Natural killer cell treated with Interleukin-12 subunit alpha and Interleukin-12 subunit beta and Interleukin-15 and Interleukin-18, amount 100 ng/mL, for 72 hours (primary cell): Measurements from ENCODE around the gene ADAMTS17. TPM values are rescaled to one million over a fixed set of nuclear protein-coding genes. Genes with fewer than 3 reads are reported as not detected.

ENCODE experiments used
- ATAC-seq, 2 donors: fragments of 150-1000 bp; cut with Tn5 transposase in 1 of 2; sonication (Bioruptor Pico), chemical (Tn5 transposase) in 1 of 2; 2 replicates each; pipeline ENCODE4 v1.10.0; 2021
- DNase-seq: peaks from one replicate; pipeline ENCODE4 v3.0.0; 2022; ENCODE audit warnings: low spot score
- H3K27ac Mint-ChIP-seq, 2 donors: 1 replicate in 1 of 2; 2 replicates in 1 of 2; pipeline ENCODE4 v1.8.0; 2022; ENCODE audit warnings: mixed read lengths in 2 of 2, mild to moderate bottlenecking in 1 of 2, moderate library complexity in 1 of 2
- H3K27me3 Mint-ChIP-seq, 2 donors: 1 replicate in 1 of 2; 2 replicates in 1 of 2; pipeline ENCODE4 v1.8.0; 2022; ENCODE audit warnings: mixed read lengths in 2 of 2
- H3K36me3 Mint-ChIP-seq: one replicate; pipeline ENCODE4 v1.8.0; 2022; ENCODE audit warnings: mixed read lengths
- H3K4me1 Mint-ChIP-seq, 2 donors: 1 replicate in 1 of 2; 2 replicates in 1 of 2; pipeline ENCODE4 v1.8.0; 2022; ENCODE audit warnings: low read depth in 2 of 2, mixed read lengths in 2 of 2, mild to moderate bottlenecking in 1 of 2
- H3K4me3 Mint-ChIP-seq: one replicate; pipeline ENCODE4 v1.8.0; 2022; ENCODE audit warnings: mixed read lengths
- H3K9me3 Mint-ChIP-seq: 2 replicates; pipeline ENCODE4 v1.8.0; 2022; ENCODE audit warnings: mixed read lengths
- total RNA-seq, 2 donors: library from RNA; stranded (reverse); gene quantifications; one replicate each; pipeline ENCODE4 v1.2.3, GENCODE V29; 2022

Gene ADAMTS17
- total RNA-seq, 2 donors from 2014 or later, result 0.31 to 0.59 TPM

DNA sequence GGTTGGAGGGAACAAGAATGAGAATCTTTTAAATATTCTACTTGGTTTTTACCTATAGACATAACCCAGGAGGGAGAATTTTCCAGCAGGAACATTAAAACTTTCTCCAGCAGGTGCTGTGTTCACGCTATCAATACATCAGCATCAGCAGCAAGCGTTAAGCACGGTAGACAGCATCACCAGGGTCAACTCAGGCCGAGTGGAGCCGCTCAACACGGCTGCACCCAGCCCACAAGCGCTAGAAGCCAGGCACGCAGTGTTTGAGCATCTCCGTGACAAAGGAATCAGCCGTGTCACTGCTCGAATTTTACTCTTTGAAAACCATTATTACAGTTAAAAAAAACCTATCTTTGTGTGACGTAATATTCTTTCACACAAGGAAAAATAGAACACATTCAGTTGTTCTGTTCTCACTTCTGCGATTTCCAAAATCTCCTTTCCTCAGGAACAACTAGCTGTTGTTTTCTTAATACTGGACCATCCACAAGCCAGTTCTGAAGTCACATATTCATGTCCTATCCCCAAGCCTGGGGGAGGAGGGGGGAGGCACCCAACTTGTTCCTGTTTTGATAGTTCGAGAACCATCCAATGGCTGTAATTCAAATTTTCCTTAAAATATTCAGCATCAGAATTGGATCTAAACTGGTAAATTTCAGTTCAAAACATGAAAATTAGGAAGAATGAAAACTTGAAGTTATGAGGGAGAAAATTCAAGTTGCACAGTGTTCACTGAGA is 77.9 kb downstream of the ADAMTS17 start:
- H3K4me1 Mint-ChIP-seq, result no peaks in the 10 kb centered on the region
- no peaks in the 10 kb centered on the region for H3K36me3 Mint-ChIP-seq
- DNase-seq, result no peak
- H3K4me3 Mint-ChIP-seq, result no peak overlapping the region
- no peak overlapping the region for H3K27ac Mint-ChIP-seq
- peaks cover 17 to 18% of the 10 kb centered on the region in 2 donors for H3K27me3 Mint-ChIP-seq
- H3K9me3 Mint-ChIP-seq, result no peaks in the 10 kb centered on the region
- no peak for ATAC-seq

DNA sequence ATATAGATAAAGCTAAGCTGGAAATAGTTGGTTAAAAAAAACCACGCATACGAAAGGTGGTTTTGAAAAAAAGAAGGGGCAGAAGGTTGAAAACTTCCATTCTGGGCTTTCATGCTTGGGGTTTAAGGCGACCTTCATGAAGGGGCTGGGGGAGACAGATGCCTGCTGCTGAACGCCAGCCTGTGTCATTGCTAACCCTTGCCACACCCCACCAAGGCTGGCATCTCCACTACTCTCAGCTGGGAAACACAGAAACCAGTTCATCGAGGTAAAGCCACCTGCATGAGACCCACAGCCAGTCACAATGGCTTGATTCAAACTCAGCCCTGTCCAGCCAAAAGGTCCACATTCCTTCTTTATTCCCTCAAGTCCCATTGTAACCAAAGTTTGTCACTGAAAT is 78.7 kb downstream of the ADAMTS17 start:
- Mint-ChIP-seq H3K4me3 (no peak overlapping the region), H3K36me3 (no peaks in the 10 kb centered on the region), H3K9me3 (no peaks in the 10 kb centered on the region), H3K27me3 (peaks cover 11 to 12% of the 10 kb centered on the region in 2 donors), H3K4me1 (no peaks in the 10 kb centered on the region), H3K27ac (no peak overlapping the region)
- DNase-seq (no peak), ATAC-seq (no peak)

DNA sequence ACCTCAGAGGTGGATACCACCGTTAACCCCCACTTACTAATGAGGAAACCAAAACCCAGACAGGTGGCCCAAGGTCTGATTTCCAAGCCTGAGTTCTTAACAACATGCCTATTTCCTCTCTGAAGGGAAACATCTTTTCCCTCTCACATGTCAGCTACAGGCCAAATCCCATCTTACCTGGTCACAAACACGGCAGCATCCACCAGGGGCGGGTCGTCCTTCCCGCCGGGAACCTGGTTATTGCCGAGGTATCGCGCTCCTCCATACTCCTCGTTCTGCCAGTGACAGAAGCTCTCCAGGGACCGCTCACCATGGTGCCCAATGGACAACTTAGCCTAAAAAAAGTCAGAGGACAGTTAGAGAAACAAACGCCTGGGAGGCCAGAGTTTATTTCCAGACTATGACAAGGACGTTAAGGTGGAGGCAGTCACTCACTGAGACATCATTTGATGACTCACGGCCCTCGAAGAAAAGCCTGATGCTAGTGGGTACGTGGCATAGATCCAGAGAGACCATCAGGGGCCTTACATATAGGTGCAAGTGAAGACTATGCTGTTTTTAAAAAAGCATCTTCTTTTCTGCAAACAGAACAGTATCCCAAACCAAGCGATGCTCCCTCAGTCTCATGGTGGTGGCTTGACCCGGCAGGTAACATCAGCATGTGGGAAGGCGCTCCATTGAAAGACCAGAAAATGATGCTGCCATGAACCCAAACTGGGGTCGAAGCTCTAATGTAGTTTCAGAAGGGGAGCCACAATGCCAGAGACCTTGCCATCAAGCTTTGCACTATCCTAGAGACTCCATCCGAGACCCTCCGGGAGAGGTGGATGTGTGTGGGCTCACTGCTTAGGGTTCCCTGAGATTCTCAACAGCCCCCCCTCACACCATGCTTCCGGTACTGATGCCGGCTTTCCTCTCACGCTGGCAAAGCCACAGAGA is 80.2 kb downstream of the ADAMTS17 start:
- peaks cover 6 to 7% of the 10 kb centered on the region in 2 donors for H3K27me3 Mint-ChIP-seq
- H3K27ac Mint-ChIP-seq, result no peak overlapping the region
- no peak overlapping the region for H3K4me3 Mint-ChIP-seq
- H3K36me3 Mint-ChIP-seq, result no peaks in the 10 kb centered on the region
- no peaks in the 10 kb centered on the region for H3K4me1 Mint-ChIP-seq
- H3K9me3 Mint-ChIP-seq, result no peaks in the 10 kb centered on the region
- no peak for DNase-seq
- no peak for ATAC-seq

DNA sequence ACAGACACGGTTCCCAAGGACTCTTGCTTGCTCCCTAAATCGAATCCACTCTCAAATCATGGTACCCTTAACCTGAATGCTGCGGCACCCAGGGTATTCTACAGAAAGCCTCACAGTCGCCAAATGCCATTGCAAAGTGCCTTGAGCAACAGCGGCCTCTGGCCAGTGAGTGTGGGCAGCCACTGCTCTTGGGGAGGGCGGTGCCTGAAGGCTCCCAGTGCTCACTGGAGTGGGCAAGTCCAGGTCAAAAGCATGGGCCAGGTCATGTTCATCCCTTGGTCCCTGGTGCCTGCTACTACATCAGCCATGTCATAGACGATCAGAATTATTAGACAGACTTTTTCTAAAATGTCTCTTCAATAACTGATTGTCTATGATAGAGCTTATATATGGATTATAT is 82.5 kb downstream of the ADAMTS17 start:
- Mint-ChIP-seq H3K36me3 (no peaks in the 10 kb centered on the region), H3K4me3 (no peak overlapping the region), H3K4me1 (peaks cover 0 to 3% of the 10 kb centered on the region in 2 donors), H3K9me3 (no peaks in the 10 kb centered on the region), H3K27ac (no peak overlapping the region), H3K27me3 (peaks cover 6% of the 10 kb centered on the region in 2 donors)
- ATAC-seq, result no peak
- no peak for DNase-seq

DNA sequence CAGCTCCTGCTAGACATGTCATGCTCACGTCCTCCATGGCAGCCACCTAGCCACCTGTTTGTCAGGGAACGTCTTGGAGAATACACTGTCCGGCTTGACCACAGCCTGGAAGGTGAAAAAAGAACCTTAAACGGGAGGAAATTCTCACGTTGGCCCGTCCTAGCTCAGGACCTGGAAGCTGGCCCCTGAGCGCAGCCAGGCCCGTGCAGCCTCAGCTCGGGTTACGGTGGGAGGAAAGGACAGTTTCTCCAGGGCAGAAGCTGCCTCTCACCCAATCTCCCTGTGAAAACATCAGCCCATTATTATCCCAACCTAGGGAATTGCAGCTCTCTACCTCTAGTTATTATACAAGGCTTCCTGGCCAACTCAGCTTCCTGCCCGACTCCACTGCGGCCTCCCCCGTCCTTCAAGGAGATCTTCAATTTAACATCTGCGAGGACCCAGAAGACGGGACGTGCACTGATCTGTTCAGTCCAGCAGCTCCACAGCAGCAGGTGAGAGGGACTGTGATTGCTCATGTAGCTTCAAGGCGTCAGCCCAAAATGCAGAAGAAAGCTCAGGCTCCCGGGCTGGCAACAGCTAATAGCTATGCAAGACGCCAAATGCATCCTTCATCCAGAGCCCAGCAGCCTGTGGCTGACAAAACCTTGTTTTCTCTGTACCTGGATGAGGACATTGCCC is 84.7 kb downstream of the ADAMTS17 start:
- H3K4me3 Mint-ChIP-seq, result no peak overlapping the region

DNA sequence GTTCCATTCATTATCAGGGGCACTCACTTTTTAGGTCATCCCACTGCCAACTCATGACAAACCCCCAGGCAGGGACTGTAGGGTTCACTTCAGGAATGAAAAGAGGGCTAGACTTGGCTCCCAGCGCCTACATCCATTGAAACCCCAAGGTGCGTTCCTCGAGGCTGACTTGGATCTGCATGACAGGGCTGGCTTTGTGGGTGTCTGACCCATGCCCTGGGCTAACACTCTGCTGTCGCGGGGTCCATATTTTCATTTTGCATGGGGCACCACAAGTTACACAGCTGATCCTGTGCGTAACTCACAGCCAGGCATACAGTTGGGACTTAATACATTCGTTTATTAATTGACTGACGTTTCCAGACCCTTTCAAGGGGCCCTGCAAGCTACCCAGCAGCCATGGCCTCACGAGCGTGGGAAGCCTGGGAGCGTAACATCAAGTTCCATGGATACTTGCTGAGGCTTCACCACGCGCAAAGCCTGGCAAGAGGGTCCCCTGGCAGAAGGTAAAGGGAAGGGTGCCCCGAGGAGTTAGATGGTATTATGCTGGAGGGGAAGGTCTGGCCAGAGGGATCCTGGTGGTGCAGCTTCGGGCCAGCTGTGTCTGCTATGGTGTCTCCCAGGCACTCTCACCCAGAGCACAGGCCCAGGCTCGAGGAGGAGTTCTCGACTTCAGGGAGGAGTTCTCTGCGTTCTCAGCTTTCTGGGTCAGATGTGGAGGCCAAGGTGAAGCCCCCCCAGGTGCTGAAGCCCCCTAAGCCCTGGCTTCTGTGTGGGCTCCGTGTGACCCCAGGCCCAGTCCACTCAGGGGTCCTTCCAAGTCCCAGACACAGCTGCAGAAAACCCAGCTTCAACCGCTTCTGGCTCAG is 85.4 kb downstream of the ADAMTS17 start:
- Mint-ChIP-seq H3K27ac (no peak overlapping the region), H3K36me3 (no peaks in the 10 kb centered on the region), H3K9me3 (no peaks in the 10 kb centered on the region), H3K4me3 (no peak overlapping the region), H3K4me1 (peaks cover 0 to 3% of the 10 kb centered on the region in 2 donors), H3K27me3 (peaks cover 0 to 2% of the 10 kb centered on the region in 2 donors)
- ATAC-seq (no peak), DNase-seq (no peak)

More for the DNA sequence above, 84.7 kb downstream of the ADAMTS17 start:
- Mint-ChIP-seq H3K36me3 (no peaks in the 10 kb centered on the region), H3K4me1 (peaks cover 0 to 3% of the 10 kb centered on the region in 2 donors), H3K9me3 (no peaks in the 10 kb centered on the region), H3K27ac (no peak overlapping the region), H3K27me3 (peaks cover 0 to 2% of the 10 kb centered on the region in 2 donors)
- DNase-seq (no peak), ATAC-seq (no peak)

DNA sequence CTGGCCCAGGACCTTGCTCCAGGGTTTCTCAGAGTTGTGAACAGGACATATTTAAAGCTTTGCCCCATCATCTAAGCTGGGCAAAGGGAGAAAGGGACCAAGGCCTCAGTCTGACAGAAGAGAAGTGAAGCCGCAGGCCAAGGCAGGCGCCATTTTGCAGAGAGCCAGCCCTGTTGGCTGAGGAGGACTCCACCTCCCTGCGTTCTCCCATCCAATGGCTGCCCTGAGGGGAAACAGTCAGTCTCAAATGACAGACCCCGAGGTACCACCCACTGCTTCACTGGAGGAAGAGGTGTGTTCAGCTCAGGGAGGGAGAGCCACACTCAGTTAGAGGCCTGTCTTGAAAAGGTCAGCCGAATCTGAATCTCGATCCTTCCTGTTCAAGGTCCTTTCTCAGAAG is 86.1 kb downstream of the ADAMTS17 start:
- DNase-seq (no peak), ATAC-seq (no peak)
- Mint-ChIP-seq H3K36me3 (no peaks in the 10 kb centered on the region), H3K27ac (no peak overlapping the region), H3K27me3 (peaks cover 0 to 2% of the 10 kb centered on the region in 2 donors), H3K9me3 (no peaks in the 10 kb centered on the region), H3K4me3 (no peak overlapping the region), H3K4me1 (peaks cover 0 to 3% of the 10 kb centered on the region in 2 donors)

DNA sequence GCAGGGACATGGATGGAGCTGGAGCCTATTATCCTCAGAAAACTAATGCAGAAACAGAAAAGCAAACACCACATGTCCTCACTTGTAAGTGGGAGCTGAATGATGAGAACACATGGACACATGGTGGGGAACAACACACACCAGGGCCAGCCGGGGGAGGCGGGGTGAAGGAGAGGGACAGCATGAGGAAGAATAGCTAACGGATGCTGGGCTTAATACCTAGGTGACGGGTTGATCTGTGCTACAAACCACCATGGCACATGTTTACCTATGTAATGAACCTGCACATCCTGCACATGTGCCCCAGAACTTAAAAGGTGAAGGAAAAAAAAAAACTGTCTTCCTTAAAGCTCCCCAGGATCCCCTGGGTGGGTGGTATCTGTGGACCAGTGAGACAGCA is 87.1 kb downstream of the ADAMTS17 start:
- Mint-ChIP-seq H3K4me1 (peaks cover 0 to 3% of the 10 kb centered on the region in 2 donors), H3K27ac (no peak overlapping the region), H3K4me3 (no peak overlapping the region), H3K36me3 (no peaks in the 10 kb centered on the region), H3K9me3 (no peaks in the 10 kb centered on the region), H3K27me3 (peaks cover 0 to 2% of the 10 kb centered on the region in 2 donors)
- DNase-seq (no peak), ATAC-seq (no peak)

DNA sequence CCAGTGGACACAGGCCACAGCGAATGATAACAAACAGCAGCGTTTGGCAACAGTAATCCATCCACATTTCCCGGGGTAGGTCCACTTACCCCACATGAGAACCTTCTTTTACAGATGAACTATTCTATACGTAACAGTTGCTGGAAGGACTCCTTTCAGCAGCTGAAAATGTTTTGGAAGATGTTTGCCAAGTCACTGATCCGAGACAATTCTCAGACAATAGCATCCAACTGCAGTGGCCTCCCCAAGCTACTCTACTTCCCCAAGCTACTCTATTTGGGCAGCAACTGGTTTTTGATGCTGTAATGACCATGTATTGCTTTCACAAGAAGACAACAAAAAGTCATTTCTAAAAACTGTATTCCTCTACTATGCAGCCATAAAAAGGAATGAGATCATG is 87.5 kb downstream of the ADAMTS17 start:
- H3K27me3 Mint-ChIP-seq, result peaks cover 0 to 2% of the 10 kb centered on the region in 2 donors
- ATAC-seq, result no peak
- H3K9me3 Mint-ChIP-seq, result no peaks in the 10 kb centered on the region
- peaks cover 0 to 3% of the 10 kb centered on the region in 2 donors for H3K4me1 Mint-ChIP-seq
- no peaks in the 10 kb centered on the region for H3K36me3 Mint-ChIP-seq
- no peak for DNase-seq
- no peak overlapping the region for H3K27ac Mint-ChIP-seq
- H3K4me3 Mint-ChIP-seq, result no peak overlapping the region

DNA sequence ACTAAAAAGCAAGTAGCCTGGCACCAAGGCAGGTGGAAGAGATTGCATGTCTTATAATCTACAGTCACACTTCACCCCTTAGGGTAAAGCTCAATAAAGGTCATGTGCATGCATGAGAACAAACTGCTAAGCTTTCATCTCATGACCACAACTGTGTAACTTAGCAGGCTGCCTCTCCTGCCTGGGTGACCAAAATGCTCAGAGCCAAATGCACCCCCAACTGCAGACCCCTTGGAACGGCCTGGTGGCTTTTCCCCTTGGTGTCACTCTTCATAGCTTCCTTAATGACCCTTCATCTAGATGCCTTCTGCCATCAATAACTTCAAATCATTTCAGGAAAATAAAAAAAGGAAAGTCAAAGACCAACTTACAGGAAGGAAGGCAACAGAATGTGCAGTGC is 88.1 kb downstream of the ADAMTS17 start:
- H3K4me1 Mint-ChIP-seq, result peaks cover 0 to 3% of the 10 kb centered on the region in 2 donors
- no peaks in the 10 kb centered on the region for H3K36me3 Mint-ChIP-seq
- DNase-seq, result no peak
- H3K9me3 Mint-ChIP-seq, result no peaks in the 10 kb centered on the region
- peaks cover 0 to 2% of the 10 kb centered on the region in 2 donors for H3K27me3 Mint-ChIP-seq
- H3K27ac Mint-ChIP-seq, result no peak overlapping the region
- ATAC-seq, result no peak
- no peak overlapping the region for H3K4me3 Mint-ChIP-seq

DNA sequence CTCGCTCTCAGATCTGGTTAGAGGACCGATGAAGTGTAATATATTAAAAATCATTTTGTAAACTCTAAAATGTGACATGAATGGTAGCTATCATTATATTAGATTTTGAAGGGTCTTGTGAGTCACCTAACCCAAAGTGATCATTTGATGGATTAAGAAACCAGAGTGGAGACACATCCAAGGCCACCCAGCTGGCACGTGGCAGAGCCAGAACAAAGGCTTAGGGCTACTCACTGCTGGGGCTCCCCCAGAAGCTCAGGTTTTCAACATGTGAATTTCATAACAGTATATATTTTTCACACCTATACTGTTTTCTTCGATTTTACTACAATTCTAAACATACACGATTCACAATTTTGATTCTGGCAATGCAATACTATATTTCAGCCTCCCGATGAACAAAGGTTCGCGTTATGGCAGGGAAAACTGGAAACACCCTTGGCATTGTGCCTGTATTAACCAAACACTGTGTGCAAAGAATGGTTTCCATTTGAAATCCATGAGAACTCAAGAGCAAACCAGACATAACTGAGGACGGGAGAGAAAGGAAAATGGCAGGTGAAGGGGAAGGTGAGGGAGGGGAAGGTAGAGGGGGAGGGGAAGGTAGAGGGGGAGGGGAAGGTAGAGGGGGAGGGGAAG is 88.9 kb downstream of the ADAMTS17 start:
- H3K4me3 Mint-ChIP-seq, result no peak overlapping the region
- H3K9me3 Mint-ChIP-seq, result no peaks in the 10 kb centered on the region
- DNase-seq (no peak), ATAC-seq (no peak)
- peaks cover 0 to 2% of the 10 kb centered on the region in 2 donors for H3K27me3 Mint-ChIP-seq
- no peak overlapping the region for H3K27ac Mint-ChIP-seq
- H3K4me1 Mint-ChIP-seq, result peaks cover 0 to 3% of the 10 kb centered on the region in 2 donors
- H3K36me3 Mint-ChIP-seq, result no peaks in the 10 kb centered on the region

DNA sequence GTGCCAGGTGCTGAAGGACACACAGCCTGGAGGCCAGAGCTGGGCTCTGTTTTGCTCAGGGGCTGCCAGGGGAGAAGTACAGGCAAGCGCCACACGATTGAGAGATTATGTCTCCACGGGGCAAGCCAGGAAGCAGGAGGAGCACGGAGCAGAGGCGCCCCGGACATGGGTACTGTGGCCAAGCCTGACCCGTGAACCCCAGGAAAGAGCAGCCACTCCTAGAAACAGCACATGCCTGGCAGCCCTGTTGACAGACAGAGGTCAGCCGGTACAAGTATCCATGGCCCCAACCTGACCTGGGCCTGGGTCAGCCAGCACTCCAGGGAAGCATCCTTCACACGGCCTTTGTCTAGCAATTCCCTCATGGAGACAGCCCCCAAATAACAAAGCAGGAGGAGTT is 89.4 kb downstream of the ADAMTS17 start:
- DNase-seq, result no peak
- Mint-ChIP-seq H3K4me1 (peaks cover 0 to 7% of the 10 kb centered on the region in 2 donors), H3K9me3 (no peaks in the 10 kb centered on the region), H3K27me3 (peaks cover 0 to 2% of the 10 kb centered on the region in 2 donors), H3K36me3 (no peaks in the 10 kb centered on the region), H3K4me3 (no peak overlapping the region), H3K27ac (no peak overlapping the region)
- no peak for ATAC-seq
